ENCODE measurements around the gene TCEANC.

TCEANC gene

GRCh38 chrX:13693341-13693961 lies 40.5 kb downstream of the TCEANC start:
- no peak for DNase-seq

- no peak for DNase-seq
Observed at GRCh38 chrX:13694359-13694758, 41.4 kb downstream of the TCEANC start.

GRCh38 chrX:13694983-13695382 lies 42.0 kb downstream of the TCEANC start:
- DNase-seq = no peak

- no peak for DNase-seq
Observed at GRCh38 chrX:13695601-13696115, 42.7 kb downstream of the TCEANC start.

- no peak for DNase-seq
Observed at GRCh38 chrX:13697455-13697854, 44.5 kb downstream of the TCEANC start.

DNA sequence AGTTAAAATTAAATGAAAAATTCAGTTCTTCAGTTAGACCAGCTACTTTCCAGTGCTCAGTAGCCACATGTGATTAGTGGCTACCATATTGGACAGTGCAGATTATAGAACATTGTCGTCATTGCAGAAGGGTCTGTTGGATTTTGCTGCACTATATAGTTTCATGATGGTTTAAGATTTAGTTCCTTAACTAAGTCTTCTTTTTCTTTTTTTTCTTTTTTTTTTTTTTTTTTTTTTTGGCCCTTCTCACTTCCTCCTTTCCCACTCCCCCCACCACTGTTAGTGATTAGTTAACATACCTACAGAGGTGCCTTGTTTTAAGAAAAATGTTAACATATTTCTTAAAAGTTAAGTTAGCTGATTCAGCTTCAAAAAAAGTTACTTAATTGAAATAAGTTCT lies 45.0 kb downstream of the TCEANC start:
- DNase-seq = no peak

GRCh38 chrX:13698432-13698831 lies 45.5 kb downstream of the TCEANC start:
- DNase-seq = no peak

GRCh38 chrX:13699183-13699826 lies 46.4 kb downstream of the TCEANC start:
- no peak for DNase-seq

DNA sequence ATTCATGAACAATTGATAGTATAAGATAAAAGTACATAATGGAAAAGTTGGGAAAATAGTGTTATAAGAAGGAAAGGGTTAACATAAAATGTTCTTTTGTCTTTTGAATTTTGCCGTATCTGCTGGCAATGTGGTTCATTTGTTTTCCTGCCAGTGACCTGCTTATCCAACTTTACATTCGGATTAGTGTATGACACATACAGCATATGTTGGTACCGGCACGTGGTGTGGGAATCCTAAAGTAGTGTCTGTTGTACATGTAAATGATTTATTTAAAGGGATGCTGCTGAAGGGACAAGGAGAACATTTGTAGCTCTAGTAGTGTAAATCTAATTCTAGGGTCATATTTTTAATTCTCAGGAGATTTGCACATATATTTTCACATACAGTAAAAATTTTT lies 47.4 kb downstream of the TCEANC start:
- no peak for DNase-seq

- DNase-seq = no peak
Observed at GRCh38 chrX:13702111-13702789, 49.3 kb downstream of the TCEANC start.

DNA sequence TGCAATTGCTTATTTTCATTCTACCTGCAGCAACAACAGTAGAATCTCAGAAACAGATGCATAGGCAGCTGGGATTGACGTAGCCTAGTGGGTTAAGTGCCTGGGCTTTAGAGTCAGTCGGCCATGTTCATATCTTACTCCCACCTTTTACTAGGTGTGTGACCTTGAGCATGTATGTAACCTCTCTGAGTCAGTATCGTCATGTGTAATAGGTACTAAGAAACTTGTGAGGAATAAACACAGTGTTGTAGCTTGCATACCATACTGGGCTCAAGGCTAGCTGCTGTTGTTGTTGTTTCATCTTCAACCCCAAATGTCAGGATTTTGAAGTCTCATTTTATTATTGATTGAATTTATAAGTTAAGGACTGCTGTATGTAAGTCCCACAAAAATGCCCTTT lies 50.2 kb downstream of the TCEANC start:
- no peak for DNase-seq

- no peak for DNase-seq
Observed at GRCh38 chrX:13703589-13703988, 50.6 kb downstream of the TCEANC start.

DNA sequence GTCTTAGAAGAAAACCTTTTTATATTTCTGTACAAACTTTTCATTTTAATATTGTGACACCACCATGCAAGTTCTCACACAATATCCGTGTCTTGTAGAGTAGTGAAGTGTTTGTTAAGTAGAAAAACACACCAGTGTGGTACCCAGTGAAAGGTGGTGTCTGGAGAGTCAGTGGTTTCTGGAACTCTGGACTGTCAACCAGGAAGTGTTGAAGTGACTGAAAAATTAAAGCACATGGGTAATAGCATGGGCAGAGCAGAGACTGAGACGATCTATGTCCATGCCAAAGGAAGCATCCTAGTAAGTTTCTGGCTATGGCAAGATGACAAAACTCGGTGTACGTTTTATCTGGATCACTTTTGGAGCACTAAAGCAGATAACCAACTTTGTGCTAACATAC lies 58.2 kb downstream of the TCEANC start:
- no peak for DNase-seq
